ENCODE results near the gene TMED10. TPM values are rescaled to one million over a fixed set of nuclear protein-coding genes. Genes with fewer than 3 reads are reported as not detected.

The TMED10 gene
- 335 and 365 TPM in 2 replicates for total RNA-seq

GRCh38 chr14:75176142-75176820 is at the start of gene TMED10:
Gene TMED10 (minus strand): TSS chr14:75176612. CDS start chr14:75176579, 33 bp downstream.

GRCh38 chr14:75126679-75127473 is 49.5 kb downstream of the TMED10 start, which contains the start of gene NEK9:
Gene NEK9 (minus strand): TSS chr14:75127048. CDS start chr14:75126921, 127 bp downstream.

Small RNA genes within 50 kb of the gene (small RNA-seq; reads per million reads assigned to genes)
- gene HIF1AP1 (not detected), gene RNU4ATAC14P (not detected)

Other genes starting within 250 kb of the TMED10 start
- gene PGF, start 221.0 kb downstream of the TMED10 start, total RNA-seq = 101 and 129 TPM in 2 replicates
- 42.4 and 44.4 TPM in 2 replicates for gene EIF2B2, start 173.7 kb downstream of the TMED10 start, total RNA-seq
- gene MLH3, start 125.1 kb downstream of the TMED10 start, total RNA-seq = 20.8 and 22.0 TPM in 2 replicates
- 7.8 and 9.9 TPM in 2 replicates for gene ACYP1, start 112.6 kb downstream of the TMED10 start, total RNA-seq
- 0.85 and 1.3 TPM in 2 replicates for gene ZC2HC1C, start 107.0 kb downstream of the TMED10 start, total RNA-seq
- 45.3 and 48.5 TPM in 2 replicates for gene NEK9, start 49.6 kb downstream of the TMED10 start, total RNA-seq
- 2.6 and 4.1 TPM in 2 replicates for gene FOS, start 102.2 kb upstream of the TMED10 start, total RNA-seq

Data from hair follicle dermal papilla cell (primary cell).